GM18520 (cell line): Measurements from ENCODE around the gene FAM168A.
A peak's percentile ranks its signal among the peaks of the same experiment; 100 is the strongest.

ENCODE experiments used
- ATAC-seq: cut with Tn5 transposase; IDR thresholded peaks from one replicate; pipeline ENCODE4 v1.9.1; 2021; ENCODE audit not compliant: unreplicated experiment

FAM168A gene

DNA sequence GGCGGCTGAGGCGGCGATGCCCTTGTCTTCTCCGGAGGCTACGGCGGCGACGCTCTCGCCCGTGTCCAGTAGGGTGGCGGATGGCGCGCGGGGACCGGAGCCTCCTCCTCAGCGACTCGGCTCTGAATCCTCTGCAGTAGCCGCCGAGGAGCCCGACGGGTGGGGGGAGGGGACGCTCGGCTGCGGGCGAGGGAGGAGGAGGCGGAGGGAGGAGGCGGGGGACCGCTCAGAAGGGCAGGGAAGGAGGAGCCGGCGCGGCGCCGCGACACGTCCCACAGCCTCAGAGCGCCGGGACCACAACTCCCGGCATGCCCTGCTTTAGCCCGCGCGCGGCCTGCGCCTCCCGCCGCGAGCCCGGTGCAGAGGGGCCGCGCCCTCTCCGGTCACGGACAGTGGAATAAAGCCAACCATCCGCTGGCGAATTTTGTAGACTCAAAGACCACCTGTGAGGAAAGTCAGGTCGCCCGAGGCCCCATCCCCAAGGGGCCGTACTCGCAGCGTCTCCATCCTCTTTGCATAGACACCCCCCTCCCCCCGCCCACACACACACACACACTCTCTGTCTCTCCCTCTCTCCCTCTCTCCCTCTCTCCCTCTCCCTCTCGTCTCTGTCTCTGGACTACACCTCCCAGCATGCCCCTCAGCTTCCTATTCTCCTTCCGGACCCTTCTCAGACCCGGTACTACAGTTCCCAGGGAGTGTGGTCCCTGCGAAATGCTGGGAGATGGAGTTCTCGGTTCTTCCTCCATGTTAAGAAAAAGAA, at the start of gene FAM168A:
TSS of gene FAM168A (minus strand) at position 157 of the 763 bp plus-strand sequence. CDS start 129,638 bp downstream, outside the sequence.
- peak; percentile 86 for ATAC-seq

DNA sequence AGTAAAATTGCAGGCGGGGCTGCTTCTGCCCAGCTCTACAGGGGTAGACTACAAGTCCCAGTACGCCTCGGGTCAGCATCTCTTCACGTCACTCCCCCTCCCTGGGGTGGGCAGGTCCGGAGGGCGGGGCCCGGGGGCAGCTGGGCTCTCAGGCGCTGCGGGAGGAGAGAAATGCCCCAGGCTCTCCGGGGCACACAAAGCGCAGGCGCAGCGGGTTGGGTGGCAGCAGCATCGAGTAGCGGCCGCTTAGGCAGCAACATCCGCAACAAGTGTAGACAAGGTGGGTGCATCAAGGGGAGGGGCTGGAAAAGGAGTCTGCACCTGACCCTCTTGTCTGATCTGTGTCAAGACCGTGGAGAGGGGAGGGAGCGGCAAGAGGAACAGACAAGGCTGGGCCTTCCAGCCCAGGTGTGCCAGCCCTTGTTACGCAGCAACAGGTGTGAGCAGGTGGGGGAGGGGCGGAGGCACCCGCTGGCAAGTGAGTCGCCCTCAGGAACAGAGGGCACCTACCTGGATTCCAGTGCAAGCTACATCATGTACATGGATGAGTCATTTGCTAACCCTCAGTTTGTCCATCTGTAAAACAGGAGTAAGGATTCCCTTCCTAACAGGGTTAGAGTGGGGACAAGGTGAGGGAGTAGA, 49.7 kb upstream of the FAM168A start:
- peak; percentile 73 for ATAC-seq

- ATAC-seq: no peak
Measured at GRCh38 chr11:73645972-73646631, 48.2 kb upstream of the FAM168A start, which contains the start of gene PLEKHB1. PLEKHB1 (plus strand) TSS chr11:73646581; CDS start chr11:73646609, 28 bp downstream.

DNA sequence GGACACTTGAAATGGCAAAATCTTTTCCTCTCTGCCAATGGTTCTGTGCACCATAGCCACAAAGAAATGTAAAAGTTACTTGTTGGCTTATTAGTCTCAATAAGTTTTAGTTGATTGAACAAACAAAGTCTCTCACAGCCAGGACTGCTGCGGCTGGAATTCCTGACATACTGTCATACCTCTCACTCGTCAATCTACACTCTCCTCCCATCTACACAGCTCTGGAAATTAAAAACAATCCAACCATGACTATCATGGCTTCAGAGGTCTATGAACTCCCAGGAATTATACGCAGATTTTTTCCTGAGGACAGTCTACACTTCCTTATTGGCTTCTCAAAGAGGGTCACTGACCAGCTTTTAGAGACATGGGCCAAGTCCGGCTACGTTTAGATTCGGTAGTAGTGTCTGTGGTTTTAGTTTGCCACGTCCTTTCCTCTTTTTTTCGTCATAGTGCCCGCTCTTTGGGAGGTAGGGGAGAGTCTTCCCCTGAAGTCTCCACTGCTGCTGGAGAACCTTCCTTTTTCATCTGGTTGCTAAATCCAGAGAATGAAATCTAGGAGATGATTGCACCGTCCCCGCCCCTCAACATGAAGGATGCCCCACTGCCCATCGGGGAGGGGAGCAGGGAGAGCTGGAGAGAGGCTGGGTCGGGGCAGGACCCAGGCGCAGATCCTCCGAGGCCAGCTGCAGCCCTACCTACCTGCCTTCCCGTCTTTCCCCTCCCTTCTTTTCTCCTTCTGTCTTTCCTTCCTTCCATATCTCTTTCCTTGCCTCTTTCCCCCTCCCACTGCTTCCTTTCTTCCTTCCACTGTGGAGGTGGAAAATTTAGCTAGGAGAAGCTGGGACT, 47.4 kb upstream of the FAM168A start:
- no peak for ATAC-seq

GRCh38 chr11:73641668-73642067, 43.8 kb upstream of the FAM168A start:
- ATAC-seq: no peak

DNA sequence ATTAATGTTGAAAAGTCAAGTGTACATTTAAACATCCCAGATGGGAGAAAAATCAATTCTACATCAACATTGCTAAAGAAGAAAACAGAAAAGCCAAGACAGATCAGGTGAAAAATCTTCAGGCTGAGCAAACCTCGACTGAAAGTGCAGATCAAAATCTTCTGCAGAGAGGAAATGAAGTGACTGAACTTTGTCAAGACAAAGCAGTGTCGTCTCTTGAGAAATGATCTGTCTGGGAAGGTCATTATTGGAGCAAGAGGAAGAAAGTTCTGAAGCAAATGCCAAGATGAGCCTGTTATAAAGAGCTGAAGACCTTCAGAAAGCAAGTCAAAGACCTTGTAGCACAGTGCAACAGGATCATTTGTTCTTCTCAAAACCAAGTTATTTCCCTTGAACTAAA, 42.7 kb upstream of the FAM168A start:
- no peak for ATAC-seq

- ATAC-seq: no peak
Measured at GRCh38 chr11:73637012-73637411, 39.1 kb upstream of the FAM168A start.

- ATAC-seq: no peak
Measured at GRCh38 chr11:73636249-73636648, 38.3 kb upstream of the FAM168A start.

DNA sequence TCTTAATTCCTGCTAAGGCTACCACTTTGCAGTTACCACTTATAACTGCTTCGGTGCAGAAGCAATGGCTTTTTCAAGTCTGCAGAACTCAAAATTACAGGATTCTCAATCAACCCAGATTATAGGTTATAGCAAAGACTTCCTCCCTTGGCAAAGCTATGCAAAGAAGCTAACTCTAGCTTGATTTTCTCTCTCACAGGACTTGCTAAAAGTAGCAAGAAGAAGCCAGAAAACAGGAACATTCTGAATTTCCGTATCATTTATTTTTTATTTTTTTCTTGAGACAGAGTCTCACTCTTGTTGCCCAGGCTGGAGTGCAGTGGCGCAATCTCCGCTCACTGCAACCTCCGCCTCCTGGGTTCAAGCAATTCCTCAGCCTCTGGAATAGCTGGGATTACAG, 37.8 kb upstream of the FAM168A start:
- ATAC-seq: no peak

GRCh38 chr11:73633999-73634398, 36.1 kb upstream of the FAM168A start:
- ATAC-seq: no peak

GRCh38 chr11:73632996-73633395, 35.1 kb upstream of the FAM168A start:
- ATAC-seq: no peak

DNA sequence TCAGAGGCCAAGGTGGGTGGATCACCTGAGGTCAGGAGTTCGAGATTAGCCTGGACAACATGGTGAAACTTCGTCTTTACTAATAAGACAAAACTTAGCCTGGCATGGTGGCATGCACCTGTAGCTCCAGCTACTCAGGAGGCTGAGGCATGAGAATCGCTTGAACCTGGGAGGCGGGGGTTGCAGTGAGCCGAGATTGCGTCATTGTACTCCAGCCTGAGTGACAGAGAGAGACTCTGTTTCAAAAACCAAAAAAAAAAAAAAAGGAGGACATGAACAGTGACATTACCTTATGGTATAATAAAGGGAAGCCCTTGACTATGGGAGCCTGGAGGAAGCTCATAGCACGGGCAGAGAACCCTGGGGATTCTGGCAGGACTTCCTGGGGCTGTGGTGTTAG, 32.0 kb upstream of the FAM168A start:
- ATAC-seq: no peak

- ATAC-seq: no peak
Measured at GRCh38 chr11:73625696-73626318, 27.9 kb upstream of the FAM168A start.

- ATAC-seq: no peak
Measured at GRCh38 chr11:73623686-73624085, 25.8 kb upstream of the FAM168A start.

DNA sequence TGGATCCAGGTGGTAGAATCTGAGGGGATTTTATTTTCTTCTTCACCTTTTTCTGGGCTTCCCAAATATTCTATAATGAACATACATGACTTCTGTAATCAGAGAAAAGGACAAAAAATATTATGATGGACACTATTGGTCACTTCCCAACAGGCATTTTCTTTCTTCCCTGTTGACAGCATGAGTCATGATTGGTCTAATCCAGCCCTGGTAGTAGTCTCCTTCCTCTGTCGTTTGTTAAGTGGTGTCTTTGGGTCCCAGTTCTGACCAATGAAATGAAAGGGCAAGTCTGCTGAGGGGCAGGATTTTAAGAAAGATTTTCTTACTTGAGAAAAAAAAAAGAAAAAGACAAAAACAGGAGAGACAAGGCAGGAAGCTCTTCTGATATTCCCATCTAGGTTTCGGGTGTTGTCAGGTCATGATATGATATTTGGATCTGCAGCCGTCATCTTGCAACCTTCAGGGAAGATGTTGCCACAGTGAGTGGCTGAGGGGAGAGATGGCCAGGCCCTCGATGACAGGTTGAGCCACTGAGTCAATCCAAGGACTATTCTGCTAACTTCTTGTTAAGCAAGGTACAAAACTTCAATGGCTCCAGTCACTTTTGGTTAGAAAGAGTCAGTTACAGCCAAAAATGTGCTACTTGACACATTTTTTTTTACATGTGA, 25.1 kb upstream of the FAM168A start:
- no peak for ATAC-seq

DNA sequence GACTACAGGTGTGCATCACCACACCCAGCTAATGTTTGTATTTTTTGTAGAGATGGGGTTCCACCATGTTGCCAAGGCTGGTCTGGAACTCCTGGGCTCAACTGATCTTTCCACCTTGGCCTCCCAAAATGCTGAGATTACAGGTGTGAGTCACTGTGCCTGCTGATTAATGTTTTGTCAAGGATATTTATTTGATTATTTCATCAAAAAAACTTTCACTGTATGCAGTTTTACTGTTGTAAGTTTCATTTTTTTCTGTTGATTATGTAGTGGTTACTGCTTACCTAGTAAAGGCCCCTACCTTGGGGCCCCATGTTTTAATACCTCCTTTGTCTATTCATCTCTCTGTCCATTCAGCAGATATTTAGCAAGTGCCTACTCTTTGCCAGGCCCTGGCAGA, 16.7 kb upstream of the FAM168A start:
- ATAC-seq: no peak

DNA sequence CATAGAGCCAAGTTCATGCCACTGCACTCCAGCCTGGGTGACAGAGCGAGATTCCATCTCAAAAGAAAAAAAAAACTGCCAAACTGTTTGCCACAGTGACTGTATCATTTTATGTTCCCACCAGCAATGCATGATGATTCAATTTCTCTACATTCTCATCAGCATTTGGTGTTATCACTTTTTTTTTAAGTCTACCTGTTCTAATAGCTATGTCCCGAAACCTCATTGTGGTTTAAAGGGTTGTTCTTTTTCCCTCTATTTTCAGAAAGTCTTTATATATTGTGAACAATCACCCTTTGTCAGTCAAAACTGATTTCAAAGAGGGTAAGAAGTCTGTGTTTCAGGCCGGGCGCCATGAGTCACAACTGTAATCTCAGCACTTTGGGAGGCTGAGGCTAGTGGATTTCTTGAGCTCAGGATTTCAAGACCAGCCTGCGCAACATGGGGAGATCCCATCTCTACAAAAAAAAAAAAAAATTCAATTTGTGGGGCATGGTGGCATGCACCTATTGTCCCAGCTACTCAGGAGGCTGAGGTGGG, 14.8 kb upstream of the FAM168A start:
- ATAC-seq: no peak

DNA sequence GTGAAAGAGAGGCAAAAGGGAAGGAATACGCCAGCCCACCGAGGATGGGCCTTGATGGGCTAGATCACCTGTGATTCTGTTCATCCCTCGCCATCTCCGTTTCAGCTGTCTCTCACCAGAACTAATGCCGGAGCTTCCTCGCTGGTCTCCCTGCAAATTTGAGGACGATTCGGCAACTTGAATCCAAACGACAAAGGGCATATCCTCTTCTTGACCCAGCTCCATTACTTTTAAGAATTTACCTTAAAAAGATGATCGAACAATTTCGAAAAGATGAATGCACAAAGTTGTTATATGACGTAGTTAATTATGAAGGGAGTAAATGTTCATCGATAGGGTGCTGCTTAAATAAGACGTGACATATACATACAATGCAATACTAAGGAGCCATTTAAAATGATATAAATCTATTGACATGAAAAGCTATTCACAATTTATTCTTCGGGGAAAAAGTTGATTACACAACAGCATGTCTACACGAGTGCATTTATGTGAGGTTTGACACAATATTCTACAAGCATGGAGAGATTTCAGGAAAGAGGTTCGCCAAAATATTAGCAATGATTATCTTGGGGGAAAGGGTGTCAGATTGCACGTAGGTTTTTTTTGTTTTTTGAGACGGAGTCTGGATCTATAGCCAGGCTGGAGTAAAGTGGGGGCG, 937 bp upstream of the FAM168A start:
- no peak for ATAC-seq

DNA sequence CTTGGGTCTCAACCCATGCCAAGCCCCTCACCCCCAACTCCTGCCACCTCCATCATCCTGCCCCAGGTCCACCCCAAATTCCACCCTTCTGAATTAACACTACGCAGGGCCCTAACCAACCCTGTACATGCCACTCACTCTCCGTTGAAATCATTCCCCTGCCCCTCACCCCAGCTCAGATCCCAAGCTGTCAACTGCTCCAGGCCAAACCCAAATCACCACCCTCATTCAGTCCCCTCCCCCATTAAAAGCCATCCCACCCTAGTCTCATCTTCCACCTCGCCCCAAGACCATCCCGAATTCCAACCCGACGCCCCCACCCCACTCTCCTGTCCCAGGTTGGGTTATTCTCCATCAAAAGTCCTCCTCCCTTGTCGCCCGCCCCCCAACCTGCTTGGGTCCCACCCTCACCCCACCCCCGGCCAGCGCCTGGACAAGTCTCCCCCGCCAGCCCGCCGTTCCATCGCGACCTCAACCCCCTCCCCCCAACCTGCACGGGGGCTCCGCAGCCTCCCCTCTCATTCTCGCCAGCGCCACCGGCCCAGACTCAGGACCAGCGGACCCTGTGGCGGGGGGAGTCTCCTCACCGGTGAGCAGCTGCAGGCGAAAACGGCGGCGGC, 466 bp downstream of the FAM168A start:
- no peak for ATAC-seq
